Ishikawa (cell line): ENCODE measurements around the gene ZNF506.

ENCODE experiments used
- CEBPB ChIP-seq: IDR thresholded peaks from 2 replicates; pipeline ENCODE4 v1.6.1; 2012
- CREB1 ChIP-seq: IDR thresholded peaks from 2 replicates; pipeline ENCODE4 v1.6.1; 2012; ENCODE audit warnings: low read depth
- EGR1 ChIP-seq: IDR thresholded peaks from 2 replicates; pipeline ENCODE4 v1.6.1; 2012
- EP300 ChIP-seq: IDR thresholded peaks from 2 replicates; pipeline ENCODE4 v1.6.1; 2012; ENCODE audit warnings: borderline replicate concordance
- FOXM1 ChIP-seq: IDR thresholded peaks from 2 replicates; pipeline ENCODE4 v1.6.1; 2012; ENCODE audit warnings: low read depth, borderline replicate concordance
- NFIC ChIP-seq: IDR thresholded peaks from 2 replicates; pipeline ENCODE4 v1.6.1; 2012
- RAD21 ChIP-seq: IDR thresholded peaks from 2 replicates; pipeline ENCODE4 v1.6.1; 2012; ENCODE audit warnings: low read depth
- TAF1 ChIP-seq: IDR thresholded peaks from 2 replicates; pipeline ENCODE4 v1.6.1; 2012; ENCODE audit warnings: low read depth, mild to moderate bottlenecking
- TCF12 ChIP-seq: IDR thresholded peaks from 2 replicates; pipeline ENCODE4 v1.6.1; 2012; ENCODE audit warnings: low read depth
- TEAD4 ChIP-seq: IDR thresholded peaks from 2 replicates; pipeline ENCODE4 v1.6.1; 2012
- YY1 ChIP-seq: IDR thresholded peaks from 2 replicates; pipeline ENCODE4 v1.6.1; 2012; ENCODE audit warnings: low read depth
- ZBTB7A ChIP-seq: IDR thresholded peaks from 2 replicates; pipeline ENCODE4 v1.6.1; 2012; ENCODE audit warnings: low read depth
- TF ChIP-seq, protein P1 (sequence below): IDR thresholded peaks from 2 replicates; pipeline ENCODE4 v1.6.1; 2012
- TF ChIP-seq, protein P2 (sequence below): IDR thresholded peaks from 2 replicates; pipeline ENCODE4 v1.6.1; 2012; ENCODE audit warnings: low read depth, mild to moderate bottlenecking
- TF ChIP-seq, protein P3 (sequence below): IDR thresholded peaks from 2 replicates; pipeline ENCODE4 v1.6.1; 2012

ZNF506 gene

DNA sequence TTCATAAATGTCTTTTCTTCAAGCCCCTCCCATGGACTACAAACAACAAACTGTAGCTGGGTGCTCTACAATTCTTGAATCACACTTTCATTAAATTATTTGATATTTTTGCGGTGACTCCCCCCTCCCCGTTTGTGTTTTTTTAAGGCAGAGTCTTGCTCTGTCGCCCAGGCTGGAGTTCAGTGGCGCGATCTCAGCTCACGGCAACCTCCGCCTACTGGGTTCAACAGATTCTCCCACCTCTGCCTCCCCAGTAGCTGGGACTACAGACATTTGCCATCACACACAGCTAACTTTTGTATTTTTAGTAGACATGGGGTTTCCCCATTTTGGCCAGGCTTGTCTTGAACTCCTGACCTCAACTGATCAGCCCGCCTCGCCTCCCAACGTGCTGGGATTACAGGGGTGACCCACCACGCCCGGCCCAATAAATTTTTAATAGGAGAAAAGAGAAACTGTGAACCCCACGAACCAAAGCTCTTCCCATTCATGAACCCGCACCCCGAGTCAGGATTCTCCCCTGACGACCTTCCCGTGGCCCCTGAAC lies 703 bp downstream of the ZNF506 start:
- TF ChIP-seq CEBPB, result no peak
- TF ChIP-seq, protein P1, sequence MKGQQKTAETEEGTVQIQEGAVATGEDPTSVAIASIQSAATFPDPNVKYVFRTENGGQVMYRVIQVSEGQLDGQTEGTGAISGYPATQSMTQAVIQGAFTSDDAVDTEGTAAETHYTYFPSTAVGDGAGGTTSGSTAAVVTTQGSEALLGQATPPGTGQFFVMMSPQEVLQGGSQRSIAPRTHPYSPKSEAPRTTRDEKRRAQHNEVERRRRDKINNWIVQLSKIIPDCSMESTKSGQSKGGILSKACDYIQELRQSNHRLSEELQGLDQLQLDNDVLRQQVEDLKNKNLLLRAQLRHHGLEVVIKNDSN, result no peak
- TF ChIP-seq FOXM1, result no peak
- TF ChIP-seq, protein P2, sequence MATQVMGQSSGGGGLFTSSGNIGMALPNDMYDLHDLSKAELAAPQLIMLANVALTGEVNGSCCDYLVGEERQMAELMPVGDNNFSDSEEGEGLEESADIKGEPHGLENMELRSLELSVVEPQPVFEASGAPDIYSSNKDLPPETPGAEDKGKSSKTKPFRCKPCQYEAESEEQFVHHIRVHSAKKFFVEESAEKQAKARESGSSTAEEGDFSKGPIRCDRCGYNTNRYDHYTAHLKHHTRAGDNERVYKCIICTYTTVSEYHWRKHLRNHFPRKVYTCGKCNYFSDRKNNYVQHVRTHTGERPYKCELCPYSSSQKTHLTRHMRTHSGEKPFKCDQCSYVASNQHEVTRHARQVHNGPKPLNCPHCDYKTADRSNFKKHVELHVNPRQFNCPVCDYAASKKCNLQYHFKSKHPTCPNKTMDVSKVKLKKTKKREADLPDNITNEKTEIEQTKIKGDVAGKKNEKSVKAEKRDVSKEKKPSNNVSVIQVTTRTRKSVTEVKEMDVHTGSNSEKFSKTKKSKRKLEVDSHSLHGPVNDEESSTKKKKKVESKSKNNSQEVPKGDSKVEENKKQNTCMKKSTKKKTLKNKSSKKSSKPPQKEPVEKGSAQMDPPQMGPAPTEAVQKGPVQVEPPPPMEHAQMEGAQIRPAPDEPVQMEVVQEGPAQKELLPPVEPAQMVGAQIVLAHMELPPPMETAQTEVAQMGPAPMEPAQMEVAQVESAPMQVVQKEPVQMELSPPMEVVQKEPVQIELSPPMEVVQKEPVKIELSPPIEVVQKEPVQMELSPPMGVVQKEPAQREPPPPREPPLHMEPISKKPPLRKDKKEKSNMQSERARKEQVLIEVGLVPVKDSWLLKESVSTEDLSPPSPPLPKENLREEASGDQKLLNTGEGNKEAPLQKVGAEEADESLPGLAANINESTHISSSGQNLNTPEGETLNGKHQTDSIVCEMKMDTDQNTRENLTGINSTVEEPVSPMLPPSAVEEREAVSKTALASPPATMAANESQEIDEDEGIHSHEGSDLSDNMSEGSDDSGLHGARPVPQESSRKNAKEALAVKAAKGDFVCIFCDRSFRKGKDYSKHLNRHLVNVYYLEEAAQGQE, result no peak
- no peak for TF ChIP-seq NFIC
- TF ChIP-seq TEAD4, result no peak

DNA sequence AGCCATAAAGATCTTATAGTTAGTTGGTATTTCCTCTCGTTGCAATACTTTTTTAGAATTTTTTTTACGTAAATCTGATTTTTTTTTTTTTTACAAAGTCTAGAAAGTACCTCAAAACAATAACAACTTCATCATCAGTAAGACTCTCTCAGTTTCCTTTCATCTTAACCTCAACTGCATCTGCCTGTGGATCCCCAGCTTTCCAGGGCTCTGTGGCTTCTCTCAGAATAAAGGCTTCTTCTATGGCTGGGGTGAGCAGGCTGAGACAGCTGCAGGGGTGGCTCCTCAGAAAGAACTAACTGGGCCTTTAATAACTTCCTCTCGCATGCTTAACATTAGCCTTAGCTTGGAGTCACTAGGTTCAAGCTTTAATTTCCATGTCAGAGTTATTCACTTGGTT lies 4.2 kb downstream of the ZNF506 start:
- TF ChIP-seq, protein P1, result no peak
- TF ChIP-seq CEBPB (no peak), YY1 (no peak), RAD21 (no peak), EGR1 (no peak), TAF1 (no peak), TEAD4 (no peak), TCF12 (no peak), ZBTB7A (no peak), FOXM1 (no peak), NFIC (no peak), CREB1 (no peak), EP300 (no peak)
- TF ChIP-seq, protein P2, result no peak
- TF ChIP-seq, protein P3, sequence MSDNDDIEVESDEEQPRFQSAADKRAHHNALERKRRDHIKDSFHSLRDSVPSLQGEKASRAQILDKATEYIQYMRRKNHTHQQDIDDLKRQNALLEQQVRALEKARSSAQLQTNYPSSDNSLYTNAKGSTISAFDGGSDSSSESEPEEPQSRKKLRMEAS, result no peak

DNA sequence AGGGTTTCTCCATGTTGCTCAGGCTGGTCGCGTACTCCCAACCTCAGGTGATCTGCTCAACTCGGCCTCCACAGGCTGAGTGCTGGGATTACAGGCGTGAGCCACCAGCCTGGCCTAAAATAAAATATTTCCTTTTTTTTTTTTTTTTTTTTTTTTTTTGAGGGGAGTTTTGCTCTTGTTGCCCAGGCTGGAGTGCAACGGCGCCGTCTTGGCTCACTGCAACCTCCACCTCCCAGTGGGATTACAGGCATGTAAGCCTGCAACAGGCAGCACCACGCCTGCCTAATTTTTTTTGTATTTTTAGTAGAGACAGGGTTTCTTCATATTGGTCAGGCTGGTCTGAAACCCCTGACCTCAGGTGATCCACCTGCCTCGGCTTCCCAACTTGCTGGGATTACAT lies 4.9 kb downstream of the ZNF506 start:
- TF ChIP-seq TEAD4, result no peak
- no peak for TF ChIP-seq ZBTB7A
- TF ChIP-seq YY1, result no peak
- TF ChIP-seq FOXM1, result no peak
- TF ChIP-seq TAF1, result no peak
- no peak for TF ChIP-seq EGR1
- TF ChIP-seq, protein P1, result no peak
- TF ChIP-seq, protein P3, result no peak
- TF ChIP-seq CREB1, result no peak
- TF ChIP-seq TCF12, result no peak
- no peak for TF ChIP-seq CEBPB
- no peak for TF ChIP-seq NFIC
- TF ChIP-seq RAD21, result no peak
- TF ChIP-seq, protein P2, result no peak

- no peak for TF ChIP-seq EGR1
- TF ChIP-seq TEAD4, result no peak
- TF ChIP-seq, protein P2, result no peak
- TF ChIP-seq CEBPB, result no peak
- TF ChIP-seq, protein P1, result no peak
- TF ChIP-seq NFIC, result no peak
- TF ChIP-seq TCF12, result no peak
- no peak for TF ChIP-seq FOXM1
- TF ChIP-seq, protein P3, result no peak
- TF ChIP-seq RAD21, result no peak
- no peak for TF ChIP-seq EP300
- no peak for TF ChIP-seq YY1
- TF ChIP-seq TAF1, result no peak
- TF ChIP-seq CREB1, result no peak
- TF ChIP-seq ZBTB7A, result no peak
Measured at GRCh38 chr19:19805480-19805879, 16.1 kb downstream of the ZNF506 start.
